ENCODE measurements around the gene RAPGEF4.
"Not testable (repeated sequence)": the region's sequence is repeated elsewhere in the genome, so short reads cannot be mapped to it uniquely, and the experiment has no call there.

The RAPGEF4 gene

GRCh38 chr2:173079141-173079540 is 343.5 kb downstream of the RAPGEF4 start:
- no peak for FAIRE-seq

DNA sequence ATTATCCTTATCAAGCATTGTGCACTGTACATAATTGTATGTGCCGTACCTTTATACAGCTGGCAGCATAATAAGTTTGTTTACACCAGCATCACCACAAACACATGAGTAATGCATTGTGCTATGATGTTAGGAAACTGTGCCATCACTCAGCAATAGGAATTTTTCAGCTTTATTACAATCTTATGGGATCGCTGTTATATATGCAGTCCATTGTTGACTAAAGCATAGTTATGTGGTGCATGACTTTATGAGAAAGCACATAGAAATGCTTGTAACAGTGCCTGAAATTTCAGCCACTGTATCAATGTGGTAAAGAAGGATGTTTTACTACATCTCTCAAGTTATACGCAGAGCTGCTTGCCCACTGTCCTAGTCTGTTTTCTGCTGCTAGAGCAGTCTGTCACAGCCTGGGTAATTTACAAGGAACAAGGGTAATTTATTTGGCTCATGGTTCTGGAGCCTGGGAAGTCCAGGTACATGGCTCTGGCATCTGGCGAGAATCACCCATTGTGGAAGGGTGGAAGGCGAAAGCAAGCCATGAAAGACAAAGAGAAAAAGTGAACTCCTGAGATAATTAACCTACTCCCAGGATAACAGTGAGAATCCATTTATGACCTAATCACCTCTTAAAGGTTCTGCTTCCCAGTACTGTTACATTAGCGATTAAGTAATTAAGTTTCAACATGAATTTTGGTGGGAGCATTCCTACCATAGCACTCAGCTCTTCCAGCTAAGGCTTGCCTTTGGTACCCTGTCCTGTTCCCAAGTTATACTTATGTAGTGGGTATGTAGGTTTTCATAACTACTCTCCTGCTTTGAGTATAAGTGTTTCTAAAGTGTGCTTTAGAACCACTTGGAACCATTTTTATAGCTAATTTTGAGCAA is 344.6 kb downstream of the RAPGEF4 start:
- no peak for FAIRE-seq

- no peak for FAIRE-seq
Measured at GRCh38 chr2:173086518-173087213, 351.0 kb downstream of the RAPGEF4 start.

DNA sequence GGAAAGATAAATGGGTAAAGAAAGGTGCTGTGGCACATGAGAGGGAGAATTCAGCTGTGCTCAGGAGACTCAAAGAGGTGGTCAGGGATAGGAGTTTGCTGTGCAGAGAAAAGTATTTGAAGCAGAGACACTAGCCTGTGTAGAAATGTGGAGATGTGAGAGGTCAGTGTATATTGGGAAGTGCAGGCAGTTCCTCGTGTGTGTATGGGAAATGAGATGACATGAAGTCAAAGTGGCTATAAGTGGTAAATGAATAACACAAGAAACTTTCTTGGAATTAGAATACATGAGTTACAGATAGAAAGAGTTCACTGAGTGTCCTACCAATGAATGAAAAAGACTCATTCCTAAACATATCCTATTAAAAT is 351.6 kb downstream of the RAPGEF4 start:
- no peak for FAIRE-seq

DNA sequence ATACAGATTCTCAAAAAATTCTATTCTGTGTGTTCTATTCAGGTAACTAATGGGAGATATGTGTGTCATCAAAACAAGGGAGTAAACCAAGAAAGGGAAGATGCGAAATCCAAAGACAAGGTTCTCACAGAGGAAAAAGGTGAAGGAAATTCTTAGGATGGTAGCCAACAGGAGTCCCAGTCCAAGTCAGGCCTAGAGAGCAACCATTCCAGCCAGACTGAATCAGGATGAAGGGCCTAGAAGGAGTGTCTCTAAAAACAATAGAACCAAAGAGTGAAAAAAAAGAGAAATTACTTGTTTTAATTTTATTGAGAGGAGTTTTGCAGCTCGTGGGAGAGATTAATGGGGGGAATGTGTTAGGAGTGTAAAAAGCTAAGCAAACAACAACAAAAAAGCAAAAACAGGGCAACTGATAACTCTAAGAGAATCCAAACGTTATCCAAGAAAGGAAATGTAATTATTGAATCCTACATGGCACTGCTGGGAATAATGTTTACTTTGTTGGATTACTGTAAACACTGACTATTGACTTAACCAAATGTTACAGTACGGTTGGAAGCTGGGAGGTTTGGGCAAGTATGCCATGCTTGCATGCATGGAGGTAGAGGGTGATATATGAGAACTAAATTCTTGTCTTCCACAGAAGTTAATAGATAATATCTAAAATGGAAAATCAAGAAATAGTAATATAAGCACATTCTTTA is 352.3 kb downstream of the RAPGEF4 start:
- no peak for FAIRE-seq

- FAIRE-seq: no peak
Measured at GRCh38 chr2:173090276-173090877, 354.7 kb downstream of the RAPGEF4 start.

DNA sequence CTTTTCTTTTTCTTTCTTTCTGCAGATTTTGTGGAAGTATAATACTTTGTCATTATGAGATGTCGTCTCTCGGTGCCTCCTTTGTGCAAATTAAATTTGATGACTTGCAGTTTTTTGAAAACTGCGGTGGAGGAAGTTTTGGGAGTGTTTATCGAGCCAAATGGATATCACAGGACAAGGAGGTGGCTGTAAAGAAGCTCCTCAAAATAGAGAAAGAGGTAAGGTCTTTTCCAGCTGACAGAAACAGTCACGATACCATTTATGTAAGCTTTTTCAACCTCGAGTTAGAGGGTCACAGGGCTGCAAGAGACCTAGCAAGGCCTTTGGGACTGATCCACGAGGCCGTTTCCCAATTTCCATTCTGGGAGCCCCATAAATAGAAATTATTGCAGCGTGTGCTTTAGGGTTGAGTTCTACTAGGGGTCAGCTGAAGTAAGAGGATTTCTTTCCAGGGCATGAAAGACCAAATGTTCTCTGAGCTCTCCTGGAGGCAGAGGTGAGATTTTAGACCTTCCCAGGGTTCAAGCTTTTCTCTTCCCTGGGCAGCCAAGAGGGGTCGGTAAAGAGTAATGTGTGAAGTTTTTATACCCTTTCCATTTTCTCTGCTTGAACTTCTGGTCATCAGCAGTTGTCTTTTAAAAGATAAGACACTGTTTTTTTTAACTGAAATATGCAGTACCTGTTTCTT is 355.5 kb downstream of the RAPGEF4 start:
- no peak for FAIRE-seq

GRCh38 chr2:173091910-173092309 is 356.3 kb downstream of the RAPGEF4 start:
- no peak for FAIRE-seq

DNA sequence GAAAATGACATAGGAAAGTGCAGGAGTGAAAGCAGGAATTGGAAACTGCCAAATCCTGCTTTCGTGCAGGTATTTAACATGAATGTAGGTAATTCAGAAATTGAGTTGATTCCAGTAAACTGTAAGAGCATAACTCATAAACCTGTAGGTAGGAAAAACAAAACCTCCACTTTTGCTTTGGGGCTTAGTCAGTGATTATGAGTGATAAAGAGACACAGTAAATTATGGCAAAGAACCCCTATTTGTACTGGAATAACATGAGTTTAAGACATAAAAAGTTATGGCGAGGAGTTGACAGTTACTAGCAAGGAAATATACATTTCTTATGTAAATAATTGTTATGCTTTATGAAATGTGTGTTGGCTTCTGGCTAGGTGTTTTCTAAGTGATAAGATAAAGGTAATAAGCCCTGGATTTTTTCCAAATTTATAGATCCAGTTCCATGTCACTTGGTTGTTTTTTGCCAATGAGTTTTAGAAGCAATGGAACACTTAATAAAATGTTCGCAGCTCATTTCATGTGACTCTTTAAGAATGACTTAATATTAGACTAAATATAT is 357.3 kb downstream of the RAPGEF4 start:
- FAIRE-seq: no peak

DNA sequence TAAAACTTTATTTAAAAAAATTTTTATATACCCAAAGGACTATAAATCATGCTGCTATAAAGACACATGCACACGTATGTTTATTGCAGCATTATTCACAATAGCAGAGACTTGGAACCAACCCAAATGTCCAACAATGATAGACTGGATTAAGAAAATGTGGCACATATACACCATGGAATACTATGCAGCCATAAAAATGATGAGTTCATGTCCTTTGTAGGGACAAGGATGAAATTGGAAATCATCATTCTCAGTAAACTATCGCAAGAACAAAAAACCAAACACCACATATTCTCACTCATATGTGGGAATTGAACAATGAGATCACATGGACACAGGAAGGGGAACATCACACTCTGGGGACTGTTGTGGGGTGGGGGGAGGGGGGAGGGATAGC is 358.0 kb downstream of the RAPGEF4 start:
- not testable (repeated sequence) for FAIRE-seq

- no peak for FAIRE-seq
Measured at GRCh38 chr2:173094731-173095130, 359.1 kb downstream of the RAPGEF4 start.

DNA sequence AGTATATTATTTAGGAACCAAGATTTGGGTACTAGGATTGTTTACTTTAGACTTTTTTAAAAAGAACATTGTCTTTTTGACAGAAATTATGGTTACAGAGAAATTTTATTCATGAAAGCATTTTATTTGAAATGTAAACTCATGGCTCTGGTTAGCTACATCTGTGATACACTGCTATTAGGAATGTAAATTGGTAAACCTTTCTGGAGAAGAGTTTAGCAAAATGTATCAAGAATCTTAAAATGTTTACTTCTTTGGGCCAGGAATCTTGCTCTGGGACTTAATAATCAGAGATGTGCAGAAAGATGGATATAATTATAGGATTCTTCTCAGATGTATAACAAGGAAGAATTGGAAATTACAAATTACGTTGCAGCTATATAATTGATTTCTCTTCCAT is 359.7 kb downstream of the RAPGEF4 start:
- FAIRE-seq: no peak

GRCh38 chr2:173099271-173099670 is 363.6 kb downstream of the RAPGEF4 start:
- no peak for FAIRE-seq

DNA sequence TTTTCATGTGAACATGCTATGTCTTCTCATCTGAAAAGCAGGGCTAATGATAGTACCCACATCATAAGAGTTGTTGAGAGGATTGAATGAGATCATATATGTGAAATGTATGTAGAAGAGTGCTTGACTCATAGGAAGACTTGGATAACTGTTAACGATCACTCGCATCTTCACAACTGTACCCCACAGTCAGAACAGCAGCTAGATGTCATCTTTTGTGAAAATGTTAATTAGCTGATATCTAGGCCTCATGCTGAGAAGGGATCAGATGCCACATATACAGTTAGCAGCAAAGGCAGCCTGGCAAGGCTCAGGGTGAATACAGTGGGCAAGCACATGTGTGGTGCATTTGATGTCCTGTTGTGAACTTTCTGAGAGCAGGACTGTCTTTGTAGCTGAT is 364.2 kb downstream of the RAPGEF4 start:
- no peak for FAIRE-seq

GRCh38 chr2:173101687-173102086 is 366.0 kb downstream of the RAPGEF4 start:
- no peak for FAIRE-seq
